T-helper 2 cell (primary cell): ENCODE data around the gene RPS3.
A peak's percentile ranks its signal among the peaks of the same experiment; 100 is the strongest.

Experiments
- DNase-seq, 5 experiments: peaks; one replicate each; pipeline versions ENCODE4 v3.0.0 to v3.0.0-alpha.2; 2012 to 2022

RPS3 gene

DNA sequence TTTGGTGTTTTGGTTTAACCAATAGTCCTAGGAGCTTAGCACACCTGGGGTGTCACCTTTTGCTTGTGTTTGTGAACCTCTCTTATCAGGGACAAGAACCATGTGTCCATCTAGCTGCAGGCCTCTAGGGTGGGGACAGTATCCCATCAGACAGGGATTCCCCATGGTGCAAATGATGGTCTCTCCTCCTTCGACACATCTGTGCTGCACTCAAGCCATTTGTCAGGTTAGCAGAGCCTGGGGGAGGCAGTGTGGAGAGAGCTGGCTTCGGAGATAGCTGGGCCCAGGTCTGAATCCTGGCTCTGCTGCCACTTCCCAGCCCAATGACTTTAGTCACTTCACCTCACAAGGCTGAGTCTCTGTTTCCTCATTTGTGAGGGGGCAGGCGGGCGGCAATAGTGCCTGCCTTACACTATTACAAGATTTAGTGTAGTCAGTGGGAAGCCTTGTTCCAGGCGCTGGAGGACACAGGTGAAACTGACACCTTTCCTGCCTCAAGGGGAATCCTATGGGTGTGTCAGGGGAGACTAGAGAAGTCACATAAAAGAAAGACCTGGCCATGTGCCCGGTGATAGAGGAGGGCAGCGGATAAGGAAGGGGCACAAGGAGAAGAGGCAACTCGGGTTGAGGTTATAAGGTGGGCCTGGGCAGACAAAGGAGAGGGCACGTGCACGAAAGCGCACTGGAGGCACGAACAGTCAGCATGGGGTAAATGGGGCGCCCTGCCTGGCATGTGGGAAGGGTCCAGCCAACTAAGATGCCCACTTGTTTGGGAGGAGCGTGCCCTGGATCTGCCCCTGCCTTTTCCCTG is 21.1 kb downstream of the RPS3 start:
- DNase-seq, result no peak

DNA sequence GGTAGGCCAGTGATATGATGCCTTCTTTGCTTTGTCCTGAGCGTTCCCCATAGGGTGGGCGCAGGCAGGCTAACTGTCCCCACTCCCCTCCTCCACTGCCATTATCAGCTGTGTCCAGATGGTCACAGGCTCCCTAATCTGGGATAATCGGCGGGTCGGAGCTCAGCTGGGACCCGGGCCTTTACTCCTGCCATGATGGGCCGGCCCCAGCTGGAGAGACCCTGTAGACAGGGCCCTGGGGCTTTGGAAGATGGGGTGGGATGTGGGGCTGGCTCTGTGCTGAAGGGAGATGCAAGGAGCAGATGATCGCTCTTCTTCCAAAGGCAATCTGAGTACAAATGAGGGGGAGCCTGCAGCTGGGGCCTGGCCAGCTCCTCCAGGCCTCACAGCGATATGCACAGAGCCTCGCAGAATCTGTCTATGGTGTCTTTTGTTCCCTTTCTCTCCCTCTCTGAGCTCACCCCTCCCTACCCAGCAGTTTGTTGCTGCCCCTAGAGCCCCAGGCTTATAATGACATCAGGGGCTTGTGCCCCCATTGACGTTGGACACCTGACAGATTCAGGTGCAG is 21.8 kb downstream of the RPS3 start:
- no peak for DNase-seq

DNA sequence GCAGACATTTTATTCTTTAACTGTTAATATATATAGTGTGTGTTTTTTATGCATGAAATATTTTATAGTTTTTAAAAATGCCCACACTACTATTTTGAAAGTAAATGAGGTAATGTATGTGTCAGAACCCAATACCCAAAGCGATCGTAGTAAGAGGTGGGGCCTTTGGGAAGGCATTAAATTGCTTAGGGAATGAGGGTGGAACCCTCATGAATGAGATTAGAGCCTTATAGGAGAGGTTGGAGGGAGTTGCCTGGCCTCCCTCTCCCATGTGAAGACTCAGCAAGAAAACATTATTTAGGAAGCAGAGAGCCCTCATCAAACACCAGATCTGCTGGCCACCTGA is 22.6 kb downstream of the RPS3 start:
- DNase-seq, result no peak

DNA sequence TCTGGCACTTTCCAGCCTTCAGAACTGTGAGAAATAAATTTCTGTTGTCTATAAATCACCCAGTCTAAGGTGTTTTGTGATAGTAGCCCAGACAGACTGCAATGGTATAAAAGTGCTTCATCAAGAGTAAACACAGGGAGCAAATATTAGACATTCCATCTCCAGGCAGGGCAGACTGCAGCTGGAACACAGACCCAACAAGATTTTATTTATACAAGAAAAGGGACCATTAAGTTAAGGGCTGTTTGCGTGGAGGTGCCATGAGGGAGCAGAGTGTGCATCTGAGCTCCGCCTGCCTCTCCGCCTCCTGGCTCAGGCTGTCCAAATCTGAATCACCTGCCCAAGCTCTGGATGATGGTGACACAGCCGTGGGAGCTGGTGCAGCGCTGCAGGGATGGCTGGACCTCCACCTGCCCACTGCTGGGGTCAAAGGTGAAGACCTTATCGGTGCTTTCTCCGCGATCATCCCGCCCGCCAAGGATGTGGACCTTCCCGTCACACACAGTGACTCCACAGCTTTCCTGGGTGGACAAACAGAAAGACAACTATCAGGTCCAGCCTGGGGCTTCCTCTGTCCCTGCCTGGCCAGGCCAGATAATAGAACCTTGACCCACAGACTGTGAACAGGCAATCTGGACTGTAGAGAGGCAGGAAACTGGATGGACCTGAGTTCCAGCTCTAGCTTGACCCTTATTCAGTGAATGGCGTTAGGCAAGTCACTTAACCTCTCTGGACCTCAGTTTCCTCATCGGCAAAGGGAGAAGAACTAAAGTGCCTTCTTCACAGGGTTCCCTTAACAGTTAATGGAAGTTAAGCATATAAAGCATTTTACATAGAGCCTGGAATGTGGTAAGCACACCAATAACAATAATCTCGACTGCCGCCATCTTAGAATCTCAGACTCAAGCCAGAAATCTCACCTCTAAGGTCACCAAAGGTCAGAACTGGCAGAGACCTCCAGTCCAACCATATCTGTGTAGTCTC is 23.2 kb downstream of the RPS3 start:
- no peak for DNase-seq

DNA sequence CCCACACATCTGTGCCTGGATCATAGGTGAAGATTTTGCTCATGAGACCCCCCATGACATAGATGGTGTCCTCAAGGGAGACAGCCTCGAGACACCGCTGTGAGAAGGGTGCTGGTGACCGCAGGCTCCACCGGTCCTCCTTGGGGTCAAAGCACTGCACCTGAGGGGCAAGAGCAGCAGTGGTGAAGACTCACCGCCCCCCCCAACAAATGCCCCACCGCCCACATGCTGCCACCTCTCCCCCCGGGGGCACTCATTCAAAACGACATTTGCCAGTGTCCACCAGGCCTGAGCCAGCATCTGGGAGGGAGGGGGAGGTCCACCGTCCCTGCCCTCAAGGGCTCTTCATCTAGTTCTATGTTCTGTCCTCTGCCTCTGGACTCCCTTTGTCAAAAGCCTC is 24.4 kb downstream of the RPS3 start:
- DNase-seq, result no peak

DNA sequence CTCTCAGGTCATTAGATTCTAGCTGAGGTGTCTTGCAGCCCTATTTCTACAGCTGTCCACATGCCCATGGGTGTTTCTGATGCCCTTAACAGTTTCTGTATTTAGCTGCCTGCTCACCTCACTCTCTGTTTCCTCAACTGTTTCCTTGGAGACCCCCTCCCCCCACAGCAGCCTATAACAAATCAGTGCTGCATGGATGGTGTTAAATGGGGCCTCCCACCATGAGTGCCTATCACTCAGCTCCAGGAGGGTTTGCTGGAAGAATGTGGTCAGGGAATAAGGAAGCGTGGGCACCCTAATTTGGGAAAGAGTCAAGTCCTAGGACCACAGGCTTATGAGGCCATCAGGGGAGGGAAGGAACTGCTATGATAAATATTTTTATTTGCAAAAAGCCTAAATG is 25.1 kb downstream of the RPS3 start:
- DNase-seq, result no peak

DNA sequence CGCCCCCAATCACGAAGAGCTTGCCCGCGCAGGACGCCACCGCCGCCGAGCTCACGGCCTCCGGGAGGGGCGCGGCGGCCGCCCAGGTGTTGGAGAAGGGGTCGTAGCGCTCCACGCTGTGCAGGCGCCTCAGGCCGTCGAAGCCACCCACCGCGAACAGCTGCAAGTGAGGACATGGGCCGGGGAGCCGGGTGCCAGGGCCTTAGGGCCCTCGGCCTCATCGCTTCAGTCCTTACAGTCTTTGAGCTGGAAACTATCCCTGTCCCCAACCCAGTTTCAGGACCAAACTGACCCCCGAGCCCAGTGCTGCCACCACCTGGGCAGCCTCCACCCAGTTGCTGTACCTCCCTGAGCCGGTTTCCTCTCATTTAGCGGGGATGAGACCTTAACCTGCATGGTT is 26.1 kb downstream of the RPS3 start:
- DNase-seq, result no peak

DNA sequence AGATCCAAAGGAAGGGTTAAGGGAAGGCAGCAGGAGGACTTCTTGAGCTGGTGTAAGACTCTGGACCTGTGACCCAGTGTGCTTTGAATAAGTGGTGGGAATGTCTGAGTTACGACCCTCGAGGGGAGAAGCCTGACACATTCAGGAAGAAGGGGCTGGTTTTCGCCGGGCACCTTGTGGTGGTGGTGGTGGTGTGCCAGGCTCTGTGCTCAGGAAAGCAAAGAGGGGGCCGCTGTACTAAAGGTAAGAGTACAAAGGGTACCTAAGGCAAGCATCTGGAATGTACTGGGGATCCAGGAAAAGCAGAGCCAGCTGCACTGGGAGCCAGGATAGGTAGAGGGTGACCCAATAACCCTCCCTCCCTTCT is 27.4 kb downstream of the RPS3 start:
- no peak for DNase-seq

DNA sequence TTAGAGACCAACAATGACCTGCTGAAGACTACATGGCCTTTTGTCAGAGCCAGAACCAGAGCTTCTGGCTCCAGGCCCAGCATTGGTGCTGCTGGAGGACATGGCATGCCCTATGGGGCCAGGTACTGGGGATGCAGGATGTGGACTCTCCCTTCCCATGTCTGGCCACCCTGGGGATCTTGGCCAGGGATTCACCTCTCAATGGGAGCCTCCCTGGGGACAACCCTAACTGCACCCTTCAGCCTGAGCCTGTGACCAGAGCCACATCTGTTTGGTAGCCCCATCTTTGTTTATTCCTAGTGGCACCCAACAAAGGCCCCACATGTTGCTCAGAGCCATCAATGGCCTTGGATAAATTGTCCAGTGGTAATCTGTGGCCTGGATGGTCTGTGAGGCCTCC is 27.9 kb downstream of the RPS3 start:
- no peak for DNase-seq

DNA sequence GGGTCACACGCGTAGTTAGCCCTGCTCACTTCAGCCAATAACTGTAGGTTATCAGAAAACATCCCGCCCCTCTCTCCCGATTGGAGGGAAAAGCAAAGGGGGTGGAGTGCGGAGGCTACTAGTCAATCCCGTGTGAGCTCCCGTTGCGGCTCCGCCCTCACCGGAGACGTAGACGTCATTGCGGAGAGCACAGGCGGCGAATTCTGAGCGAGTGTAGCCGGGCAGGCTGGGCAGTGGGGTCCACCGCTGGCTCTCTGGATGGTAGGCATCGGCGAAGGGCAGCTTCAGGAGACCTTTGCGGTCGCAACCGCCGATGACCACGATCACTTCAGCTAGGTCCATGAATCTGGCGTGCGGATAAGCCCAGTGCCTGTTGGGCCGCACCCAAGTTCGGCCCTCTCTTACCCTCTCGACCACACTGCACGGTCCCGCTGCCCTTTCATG is 29.0 kb downstream of the RPS3 start:
- DNase-seq, result peak in 4 of 5 experiments; percentile 44 to 81 (median 56)

DNA sequence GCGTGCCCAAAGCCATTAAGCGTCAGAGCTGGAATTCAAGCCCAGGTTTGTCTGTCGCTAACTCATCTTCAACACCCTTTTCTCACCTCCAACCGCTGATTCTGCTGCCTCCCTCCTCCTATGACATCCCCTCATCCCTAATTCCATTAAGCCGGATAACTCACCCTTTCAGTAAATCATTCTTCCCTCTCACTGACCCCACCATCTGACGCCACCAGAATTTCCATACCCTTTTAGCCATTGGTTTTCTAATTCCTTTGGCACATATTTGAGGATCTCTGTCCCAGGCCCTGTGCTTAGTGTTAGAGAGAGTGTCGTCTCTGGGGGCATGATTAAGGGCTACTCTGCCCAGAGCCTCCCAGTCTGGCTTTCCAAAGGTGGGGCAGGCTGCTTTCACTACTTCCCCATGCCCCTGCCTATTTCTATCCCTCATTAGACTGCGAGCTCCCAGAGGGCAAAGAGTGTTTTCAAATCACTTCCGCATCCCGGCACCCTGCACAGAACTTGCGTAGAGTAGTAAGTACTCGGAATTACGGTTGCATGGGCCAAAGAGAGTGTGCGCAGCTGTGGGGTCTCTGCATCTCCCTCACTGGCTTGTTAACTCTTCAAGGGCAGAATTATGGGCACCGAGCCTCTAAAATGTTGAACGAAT is 29.8 kb downstream of the RPS3 start:
- DNase-seq, result no peak

DNA sequence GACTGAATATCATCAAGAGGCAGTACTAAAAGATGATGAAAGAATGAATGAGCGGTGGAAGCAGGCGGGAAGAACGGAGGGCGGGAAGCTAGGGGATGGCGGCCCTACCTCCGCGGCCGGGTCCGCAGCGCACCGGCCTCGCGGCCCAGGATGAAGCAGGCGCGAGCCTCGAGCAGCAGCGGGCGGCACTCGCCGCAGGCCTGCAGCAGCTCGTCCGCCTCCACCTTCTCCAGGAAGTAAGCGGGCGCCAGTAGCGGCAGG is 30.3 kb downstream of the RPS3 start:
- DNase-seq, result no peak

DNA sequence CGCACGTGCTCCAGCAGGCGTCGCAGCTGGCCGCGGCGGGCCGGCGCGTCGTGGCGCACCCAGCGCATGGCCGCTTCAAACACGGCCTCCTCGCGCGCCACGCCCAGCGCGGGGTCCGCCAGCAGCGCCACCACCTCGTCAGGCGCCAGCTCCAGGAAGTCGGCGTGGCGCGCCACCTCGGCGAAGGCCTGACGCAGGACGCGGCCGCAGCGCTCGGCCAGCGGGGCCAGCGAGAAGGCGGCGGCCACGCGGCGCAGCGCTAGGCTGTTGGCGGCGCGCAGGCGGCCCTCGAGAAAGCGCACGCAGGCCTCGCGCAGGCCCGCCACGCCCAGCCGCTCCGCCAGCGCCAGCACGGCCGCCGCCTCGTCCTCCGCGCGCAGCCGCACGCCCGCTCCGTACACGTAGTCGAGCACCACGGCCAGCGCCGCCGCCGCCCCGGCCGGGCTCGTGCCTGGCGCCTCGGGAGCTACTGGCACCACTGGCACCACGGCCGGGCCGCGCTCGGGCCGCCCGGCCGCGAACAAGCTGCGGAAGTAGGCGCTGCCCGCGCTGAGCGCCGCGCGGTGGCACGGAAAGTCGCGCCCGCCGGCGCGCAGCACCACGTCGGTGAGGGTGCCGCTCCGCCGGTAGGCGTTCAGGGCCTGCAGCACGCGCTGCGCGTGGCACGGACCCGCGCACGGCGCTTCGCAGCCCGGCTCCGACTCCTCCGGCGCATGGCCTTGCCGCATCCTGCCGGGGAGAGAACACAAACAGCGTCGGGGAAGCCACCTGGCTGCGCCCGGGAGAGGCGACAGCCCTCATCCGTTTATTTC is 30.8 kb downstream of the RPS3 start:
- peak; percentile 33 to 88 (median 53) for DNase-seq

DNA sequence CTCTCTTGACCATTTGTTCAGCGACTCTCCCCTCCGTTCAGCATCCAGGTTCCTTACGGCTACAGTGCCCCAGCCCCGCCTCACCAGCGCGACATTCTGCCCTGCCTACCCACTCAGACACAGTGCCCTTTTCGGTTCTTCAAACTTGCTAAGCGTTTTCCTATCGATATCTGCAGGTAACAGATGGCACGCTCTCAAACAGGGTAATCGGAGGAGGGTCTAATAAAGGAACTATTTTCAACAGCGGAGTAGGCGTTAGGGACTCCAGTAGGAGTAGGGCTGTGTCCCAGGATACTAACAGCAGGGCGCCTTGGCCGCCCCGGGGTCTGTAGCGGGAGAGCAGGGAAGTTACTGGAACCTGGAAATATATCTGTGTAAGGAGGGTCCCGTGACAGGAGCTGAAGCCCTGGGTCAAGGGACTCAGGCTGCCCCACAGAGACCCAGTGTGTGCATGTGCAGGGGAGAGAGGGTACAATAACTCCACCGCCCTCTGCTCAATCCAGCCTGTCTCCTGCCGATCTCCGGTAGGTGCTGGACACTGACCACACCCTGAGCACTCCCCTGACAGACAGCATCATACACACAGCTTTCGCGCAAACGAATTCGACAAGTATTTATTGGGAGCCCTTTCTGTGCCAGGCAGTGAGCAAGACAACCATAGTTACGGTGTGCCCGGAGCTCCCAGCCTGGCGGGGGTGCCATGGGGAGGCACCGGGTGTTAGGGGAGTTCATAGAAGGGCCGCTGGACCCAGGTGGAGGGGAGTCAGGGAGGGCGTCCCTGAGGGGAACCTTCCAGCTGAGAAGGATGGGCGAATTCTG is 31.6 kb downstream of the RPS3 start:
- DNase-seq, result no peak

DNA sequence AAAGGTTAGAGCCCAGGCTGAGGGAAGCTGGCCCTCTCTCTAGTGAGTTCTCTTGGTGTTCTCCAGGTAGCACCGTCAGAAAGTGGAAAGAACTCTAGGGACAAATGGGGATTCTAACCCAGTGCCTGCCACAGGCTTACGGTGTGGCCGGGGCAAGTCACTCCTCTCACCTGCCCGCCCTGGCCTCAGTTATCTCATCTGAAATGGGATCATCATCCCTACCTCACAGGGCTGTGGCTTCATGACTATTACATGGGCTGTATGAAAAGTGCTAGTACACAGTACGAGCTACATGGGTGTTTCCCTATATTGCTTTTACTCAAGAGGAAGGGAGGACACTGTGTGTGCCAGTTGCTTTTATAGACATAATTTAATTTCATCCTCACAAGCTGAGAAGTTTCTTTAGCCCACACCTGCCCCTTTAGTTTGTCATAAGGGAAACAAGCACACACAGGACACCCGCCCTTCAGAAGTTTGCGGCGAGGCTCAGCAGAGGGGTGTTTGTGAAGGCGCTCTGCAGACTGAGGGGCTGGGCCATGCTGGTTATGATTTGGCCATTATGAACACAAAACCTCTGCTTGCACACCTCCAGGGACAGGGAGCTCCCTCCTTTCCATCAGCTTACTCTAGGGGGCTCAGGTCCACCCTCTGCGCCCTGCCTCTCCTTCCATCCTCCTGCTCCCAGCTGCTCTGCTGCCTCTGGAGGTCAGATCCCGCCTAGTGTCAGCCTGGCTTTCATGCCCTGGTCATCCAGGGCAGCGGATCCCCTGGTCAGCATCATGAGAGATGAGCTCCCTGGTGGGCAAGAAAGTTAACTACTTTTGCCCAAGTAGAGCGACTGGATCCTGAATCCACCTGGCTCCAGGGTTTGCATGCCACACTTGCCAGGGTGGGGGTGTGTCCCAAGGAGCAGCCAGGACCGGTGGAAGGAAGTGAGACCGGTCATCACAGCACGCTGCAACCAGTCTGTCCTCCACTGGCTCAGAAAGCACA is 32.5 kb downstream of the RPS3 start:
- no peak for DNase-seq

DNA sequence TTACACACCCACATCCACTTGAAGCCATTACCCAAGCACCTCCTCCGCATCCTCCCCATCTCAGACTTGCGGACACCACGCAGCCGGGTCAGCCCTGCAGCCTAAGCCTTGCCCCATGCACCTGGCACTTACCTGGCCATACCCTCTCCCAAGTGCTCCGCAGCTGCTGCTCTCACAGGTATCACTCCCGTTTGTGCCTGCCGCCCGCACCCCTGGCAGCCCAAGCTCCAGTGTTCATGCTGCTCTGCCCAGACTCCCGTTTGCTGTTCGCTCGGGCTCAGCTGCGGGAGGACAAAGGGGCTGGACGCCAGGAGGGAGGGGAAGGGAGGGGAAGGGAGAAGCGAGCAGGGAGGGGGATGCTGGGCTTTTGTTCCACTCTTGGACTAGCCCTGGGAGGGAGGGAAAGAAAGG is 33.6 kb downstream of the RPS3 start, which contains the start of gene KLHL35:
Gene KLHL35, minus strand, starts transcription at position 293 of the 411 bp plus-strand sequence. CDS start 2,574 bp downstream, outside the sequence.
- no peak for DNase-seq

DNA sequence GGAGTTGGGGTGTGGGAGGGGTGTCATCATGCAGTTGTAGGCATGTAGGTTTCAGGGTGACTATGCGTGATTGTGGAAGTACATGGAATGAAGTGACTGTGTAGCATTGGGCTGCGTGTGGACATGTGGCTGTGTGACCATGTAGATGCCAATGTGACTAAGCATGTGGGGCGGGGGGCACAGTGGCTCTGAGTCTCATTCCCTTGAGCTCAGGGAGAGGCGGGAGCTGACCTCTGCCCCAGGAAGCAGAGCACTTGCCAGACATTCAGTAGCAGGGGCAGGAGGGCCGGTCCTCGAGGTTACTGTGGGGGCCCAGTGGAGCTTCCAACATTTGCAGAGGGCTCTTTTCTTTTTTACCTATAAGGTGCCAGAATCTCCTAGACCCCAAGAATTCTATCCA is 34.1 kb downstream of the RPS3 start:
- DNase-seq, result no peak

DNA sequence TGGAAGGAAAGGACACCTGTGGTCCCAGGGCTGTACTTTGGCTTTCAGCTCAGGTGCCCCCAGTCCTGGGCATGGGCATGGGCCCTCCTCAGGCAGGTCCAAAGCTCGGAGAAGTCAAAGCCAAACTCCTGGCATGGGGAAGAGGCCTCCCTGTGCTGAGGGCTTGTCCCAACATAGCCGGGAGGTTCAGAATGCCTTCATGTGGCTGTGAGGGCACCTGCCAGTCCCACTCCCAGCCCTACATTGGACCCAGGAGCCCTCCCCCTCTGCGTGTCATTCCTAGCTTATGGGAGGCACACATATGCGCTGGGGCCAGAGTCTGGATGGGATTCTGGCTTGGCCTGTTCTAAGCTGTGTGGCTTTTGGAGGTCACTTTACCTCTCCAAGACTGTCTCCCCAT is 34.7 kb downstream of the RPS3 start:
- no peak for DNase-seq

DNA sequence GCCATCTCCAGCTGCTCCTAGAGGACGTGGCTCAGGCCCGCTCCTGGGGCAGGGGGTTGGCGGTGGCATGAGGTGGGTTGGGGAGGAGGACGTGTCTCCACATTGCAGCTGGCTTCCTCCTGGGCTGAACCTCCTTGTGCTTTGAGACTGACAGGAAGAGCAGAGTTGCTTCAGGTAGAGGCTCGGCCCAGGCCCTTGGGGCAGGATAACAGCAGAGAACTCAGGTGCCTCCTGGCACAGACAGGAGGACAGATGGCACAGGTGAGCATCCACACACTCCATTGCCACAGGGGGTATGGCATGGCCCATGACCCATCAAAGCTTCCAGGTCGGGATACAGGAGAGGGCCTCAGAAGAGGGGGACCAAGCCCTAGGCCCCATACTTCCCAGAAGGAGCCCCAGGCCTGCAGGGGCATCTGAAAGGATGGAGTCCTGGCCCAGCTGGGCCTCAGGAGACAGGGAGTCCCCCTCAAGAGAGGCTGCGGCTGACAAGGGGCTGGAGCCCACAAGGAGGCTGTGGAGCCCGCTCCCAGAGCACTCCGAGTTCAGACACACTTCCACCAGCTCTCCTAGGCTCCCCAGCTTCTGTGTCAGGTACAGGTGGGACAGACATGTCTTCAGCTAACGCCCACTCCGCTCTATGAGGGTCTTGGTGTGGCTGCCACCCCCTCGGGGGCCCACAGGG is 35.7 kb downstream of the RPS3 start:
- no peak for DNase-seq

DNA sequence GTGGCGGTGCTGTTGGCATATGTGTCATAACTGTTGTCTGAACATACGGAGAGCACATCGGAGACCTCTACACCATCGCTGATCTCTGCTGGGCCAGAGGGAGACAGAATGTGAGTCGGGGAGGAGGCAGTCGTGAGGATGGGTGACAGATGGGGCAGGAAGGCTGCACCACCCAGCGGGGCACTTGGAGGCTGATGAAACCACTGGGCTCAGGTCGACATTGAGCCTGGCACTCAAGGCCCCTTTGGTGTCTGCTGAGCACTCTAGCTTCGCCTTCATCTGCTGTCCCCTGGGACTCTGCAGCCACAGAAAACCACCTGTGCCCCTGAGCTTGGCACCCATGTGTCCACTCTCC is 36.2 kb downstream of the RPS3 start:
- DNase-seq, result no peak
